GM19455 (cell line): ENCODE measurements around the gene WDR1.

Source experiments
- ATAC-seq: cut with Tn5 transposase; IDR thresholded peaks from one replicate; pipeline ENCODE4 v1.9.1; 2021; ENCODE audit not compliant: unreplicated experiment

WDR1 gene

GRCh38 chr4:10050261-10050661, 66.3 kb downstream of the WDR1 start:
- no peak for ATAC-seq

- ATAC-seq, result no peak
Measured at GRCh38 chr4:10048941-10049697, 67.5 kb downstream of the WDR1 start.

- ATAC-seq, result no peak
Measured at GRCh38 chr4:10047967-10048366, 68.6 kb downstream of the WDR1 start.

GRCh38 chr4:10046471-10046870, 70.1 kb downstream of the WDR1 start:
- ATAC-seq, result no peak

GRCh38 chr4:10045481-10045880, 71.1 kb downstream of the WDR1 start:
- no peak for ATAC-seq

GRCh38 chr4:10041036-10041435, 75.6 kb downstream of the WDR1 start:
- ATAC-seq, result no peak

GRCh38 chr4:10040049-10040892, 76.3 kb downstream of the WDR1 start:
- no peak for ATAC-seq

- ATAC-seq, result no peak
Measured at GRCh38 chr4:10036807-10037342, 79.7 kb downstream of the WDR1 start.

GRCh38 chr4:10035130-10035529, 81.5 kb downstream of the WDR1 start:
- no peak for ATAC-seq

GRCh38 chr4:10034612-10035104, 81.9 kb downstream of the WDR1 start:
- no peak for ATAC-seq

- ATAC-seq, result no peak
Measured at GRCh38 chr4:10034136-10034535, 82.5 kb downstream of the WDR1 start.

- no peak for ATAC-seq
Measured at GRCh38 chr4:10033191-10033881, 83.3 kb downstream of the WDR1 start.

- ATAC-seq, result no peak
Measured at GRCh38 chr4:10032625-10033024, 84.0 kb downstream of the WDR1 start.

- ATAC-seq, result no peak
Measured at GRCh38 chr4:10031668-10032590, 84.7 kb downstream of the WDR1 start.

GRCh38 chr4:10030972-10031667, 85.5 kb downstream of the WDR1 start:
- ATAC-seq, result no peak

- ATAC-seq, result no peak
Measured at GRCh38 chr4:10029403-10029802, 87.2 kb downstream of the WDR1 start.

GRCh38 chr4:10028910-10029309, 87.7 kb downstream of the WDR1 start:
- ATAC-seq, result no peak

GRCh38 chr4:10026485-10026884, 90.1 kb downstream of the WDR1 start:
- ATAC-seq, result no peak

- ATAC-seq, result no peak
Measured at GRCh38 chr4:10025230-10025806, 91.3 kb downstream of the WDR1 start.
